ENCODE results near the gene CFAP161.
A peak's percentile ranks its signal among the peaks of the same experiment; 100 is the strongest.

The CFAP161 gene, protein sequence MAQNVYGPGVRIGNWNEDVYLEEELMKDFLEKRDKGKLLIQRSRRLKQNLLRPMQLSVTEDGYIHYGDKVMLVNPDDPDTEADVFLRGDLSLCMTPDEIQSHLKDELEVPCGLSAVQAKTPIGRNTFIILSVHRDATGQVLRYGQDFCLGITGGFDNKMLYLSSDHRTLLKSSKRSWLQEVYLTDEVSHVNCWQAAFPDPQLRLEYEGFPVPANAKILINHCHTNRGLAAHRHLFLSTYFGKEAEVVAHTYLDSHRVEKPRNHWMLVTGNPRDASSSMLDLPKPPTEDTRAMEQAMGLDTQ

GRCh38 chr15:81133782-81134461 is at the start of gene CFAP161:
TSS of gene CFAP161 (plus strand) at chr15:81134270. CDS start at chr15:81134330, 60 bp downstream.
- no peak for DNase-seq (ENCODE audit: low read depth in 2 of 2)

- DNase-seq (ENCODE audit: low read depth in 2 of 2): no peak
These were observed 49.4 kb upstream of the CFAP161 start for GRCh38 chr15:81084716-81085115.

- no peak for DNase-seq (ENCODE audit: low read depth in 2 of 2)
These were observed 48.9 kb upstream of the CFAP161 start for GRCh38 chr15:81085213-81085612.

DNA sequence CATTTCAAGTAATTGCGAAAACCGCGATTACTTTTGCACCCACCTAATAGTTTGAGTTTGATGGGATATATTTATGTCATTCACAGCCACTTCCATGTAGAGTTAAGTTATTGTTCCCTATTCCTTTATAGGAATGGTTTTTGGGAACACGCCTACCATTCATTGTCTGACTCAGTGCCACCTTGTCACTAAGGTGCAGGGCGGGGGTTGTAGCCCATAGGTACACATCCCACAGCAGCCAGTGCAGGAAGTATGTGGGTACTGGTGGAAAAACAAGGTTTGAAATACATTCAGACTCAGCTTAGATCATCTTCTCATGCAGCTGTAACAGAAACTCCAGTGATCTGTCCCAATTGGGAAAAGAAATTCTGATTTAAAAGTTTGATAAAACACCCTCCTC is 48.2 kb upstream of the CFAP161 start:
- DNase-seq (ENCODE audit: low read depth in 2 of 2): no peak

GRCh38 chr15:81087066-81087465 is 47.0 kb upstream of the CFAP161 start:
- DNase-seq (ENCODE audit: low read depth in 2 of 2): no peak

DNA sequence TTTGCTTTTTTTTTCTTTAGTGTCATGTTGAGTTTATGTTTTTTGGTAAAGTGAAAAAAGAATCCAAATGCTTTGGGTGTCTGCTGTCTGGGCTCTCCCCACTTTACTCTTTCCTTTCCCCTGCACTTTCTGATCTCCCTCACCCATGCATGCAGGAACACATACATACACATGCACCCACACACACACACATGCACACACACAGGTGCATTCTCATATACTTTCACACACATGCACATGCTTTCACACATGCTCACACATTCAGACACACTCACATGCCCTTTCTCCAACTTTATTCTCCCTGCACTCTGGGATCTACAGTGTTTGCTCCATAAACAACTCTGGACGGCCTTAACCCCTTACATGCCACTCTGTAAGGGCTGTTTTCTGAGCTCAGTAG is 46.4 kb upstream of the CFAP161 start:
- DNase-seq (ENCODE audit: low read depth in 2 of 2): no peak

DNA sequence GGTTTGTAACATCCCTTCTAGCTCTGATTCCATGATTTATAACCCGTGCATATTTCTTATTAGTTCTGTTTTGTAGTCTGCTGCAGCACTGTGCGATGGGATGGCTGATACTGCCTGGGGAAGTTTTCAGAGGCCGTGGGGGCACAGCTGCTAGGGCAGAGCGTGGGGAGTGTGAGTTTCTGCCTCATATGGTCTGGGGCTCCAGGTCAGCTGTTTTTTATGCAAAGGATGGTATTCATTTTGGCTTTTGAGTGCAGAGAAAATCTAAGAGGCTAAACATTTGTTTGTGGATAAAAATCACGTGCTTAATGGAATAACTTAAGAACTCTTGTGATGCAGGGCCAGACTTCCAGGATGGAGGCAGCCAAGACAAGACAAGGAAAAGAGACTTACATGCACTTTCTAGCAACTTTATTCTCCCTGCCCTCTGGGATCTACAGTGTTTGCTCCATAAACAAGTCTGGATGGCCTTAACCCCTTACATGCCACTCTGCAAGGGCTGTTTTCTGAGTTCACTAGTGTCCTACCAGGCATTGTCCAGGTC is 45.5 kb upstream of the CFAP161 start:
- no peak for DNase-seq (ENCODE audit: low read depth in 2 of 2)

GRCh38 chr15:81091889-81092558 is 42.0 kb upstream of the CFAP161 start:
- no peak for DNase-seq (ENCODE audit: low read depth in 2 of 2)

- DNase-seq (ENCODE audit: low read depth in 2 of 2): no peak
These were observed 41.5 kb upstream of the CFAP161 start for GRCh38 chr15:81092559-81092902.

DNA sequence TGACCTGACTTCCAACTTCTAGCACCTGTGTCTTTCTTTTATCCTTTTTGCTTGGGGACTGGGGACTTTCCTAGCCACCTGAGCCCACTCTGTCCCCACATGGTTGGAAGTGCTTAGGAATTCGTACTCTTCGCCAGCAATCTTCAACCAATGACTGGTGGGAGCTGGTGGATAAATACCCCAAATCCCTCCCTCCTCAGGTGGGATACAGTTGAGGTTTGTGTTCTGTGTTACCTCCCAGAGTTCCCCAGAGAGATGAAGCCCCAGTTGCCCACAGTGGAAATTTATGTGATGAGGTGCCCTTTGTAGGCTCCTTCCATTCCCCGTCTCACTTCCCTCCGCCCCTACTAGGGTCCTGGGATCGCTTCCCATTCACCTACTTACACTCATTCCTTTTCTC is 40.1 kb upstream of the CFAP161 start:
- DNase-seq (ENCODE audit: low read depth in 2 of 2): no peak

DNA sequence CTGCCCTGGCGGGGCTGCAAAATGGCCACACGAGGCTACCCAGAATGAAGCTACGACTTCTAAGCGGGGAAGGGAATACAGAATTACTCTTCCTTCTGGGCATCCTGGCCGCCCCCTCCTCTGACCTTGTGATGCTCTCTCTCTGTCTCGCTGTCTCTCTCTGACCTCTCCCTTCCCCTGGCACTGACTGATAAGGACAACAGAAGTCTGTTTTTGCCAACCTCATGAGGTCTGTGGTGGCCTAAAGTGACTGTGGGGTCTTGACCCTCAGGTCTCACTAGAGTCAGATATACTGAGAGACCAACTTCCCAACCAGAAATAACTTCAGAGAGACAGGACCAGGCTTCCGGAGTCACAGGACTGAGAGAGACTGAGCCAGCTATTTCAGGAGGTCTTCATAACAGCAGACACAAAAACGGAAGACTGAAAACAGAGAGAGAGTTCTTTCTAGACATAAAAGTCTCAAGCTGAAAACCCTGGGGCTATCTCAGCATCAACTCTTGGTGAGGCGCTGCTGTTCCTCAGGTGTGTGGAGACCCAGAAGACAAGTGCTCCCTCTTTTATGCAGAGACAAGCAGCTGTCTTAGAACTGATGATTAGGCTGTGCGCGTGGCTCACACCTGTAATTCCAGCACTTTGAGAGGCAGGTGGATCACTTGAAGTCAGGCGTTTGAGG is 38.2 kb upstream of the CFAP161 start:
- no peak for DNase-seq (ENCODE audit: low read depth in 2 of 2)

DNA sequence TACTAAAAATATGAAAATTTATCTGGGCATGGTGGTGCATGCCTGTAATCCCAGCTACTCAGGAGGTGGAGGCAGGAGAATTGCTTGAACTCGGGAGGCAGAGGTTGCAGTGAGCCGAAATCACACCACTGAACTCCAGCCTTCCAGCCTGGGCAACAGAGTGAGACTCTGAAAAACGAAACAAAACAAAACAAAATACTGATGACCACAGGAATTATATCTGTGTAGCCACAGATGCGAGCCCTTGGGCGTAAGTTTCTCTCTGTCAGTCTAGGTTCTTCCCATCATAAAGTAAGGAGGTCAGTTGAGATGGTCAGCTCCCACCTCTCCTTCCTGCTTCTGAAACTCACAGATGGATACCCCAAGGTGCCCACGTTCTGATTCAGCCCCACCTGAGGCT is 37.7 kb upstream of the CFAP161 start:
- DNase-seq (ENCODE audit: low read depth in 2 of 2): no peak

DNA sequence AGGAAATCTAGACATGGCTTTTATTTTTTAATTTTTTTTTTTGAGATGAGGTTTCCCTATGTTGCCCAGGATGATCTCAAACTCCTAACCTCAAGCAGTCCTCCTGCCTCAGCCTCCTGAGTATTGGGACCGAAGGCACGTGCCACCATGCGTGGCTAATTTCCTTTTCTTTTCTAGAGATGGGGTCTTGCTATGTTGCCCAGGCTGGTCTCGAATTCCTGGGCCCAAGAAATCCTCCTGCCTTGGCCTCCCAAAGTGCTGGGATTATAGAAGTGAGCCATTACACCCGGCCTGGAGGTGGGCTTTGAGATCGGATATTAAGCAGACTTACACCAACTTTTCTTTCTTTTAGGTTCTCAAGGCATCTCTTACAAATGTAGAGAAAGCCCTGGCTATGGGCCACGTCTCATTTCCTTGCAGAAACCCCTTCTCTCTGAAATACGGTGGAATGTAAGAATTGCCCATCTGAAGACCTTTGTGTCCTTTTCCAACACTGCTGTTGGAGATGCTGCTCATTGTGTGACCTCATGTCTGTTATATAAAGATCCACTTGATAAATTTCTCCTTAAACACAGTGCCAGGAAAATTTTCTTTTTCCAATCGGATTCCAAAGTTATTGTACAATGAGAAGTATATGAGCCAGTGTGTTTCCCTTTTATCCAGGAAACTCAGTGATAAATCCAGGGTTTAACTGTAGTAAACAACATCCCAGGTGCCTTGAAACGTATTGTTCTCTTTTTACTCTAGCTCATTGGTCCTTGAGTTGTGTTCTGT is 36.8 kb upstream of the CFAP161 start:
- DNase-seq (ENCODE audit: low read depth in 2 of 2): no peak

DNA sequence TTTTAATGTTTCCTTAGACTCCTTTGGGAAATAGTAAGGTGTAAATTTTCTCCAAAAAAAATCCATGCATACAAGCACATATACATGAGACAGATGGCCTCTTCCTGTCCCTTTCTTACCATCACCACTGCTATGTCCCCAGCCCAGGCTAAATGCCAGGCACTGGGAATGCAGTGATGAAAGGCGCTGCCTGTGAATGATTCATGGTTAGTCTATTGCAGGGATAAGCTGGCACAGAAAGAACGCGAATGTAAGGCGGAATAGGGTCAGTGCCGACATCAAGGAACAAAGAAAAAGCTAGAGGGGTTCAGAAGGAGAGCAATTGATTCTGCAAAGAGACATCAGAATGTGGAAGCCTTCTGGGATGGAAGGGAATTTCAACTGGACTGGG is 36.2 kb upstream of the CFAP161 start:
- DNase-seq (ENCODE audit: low read depth in 2 of 2): no peak

- no peak for DNase-seq (ENCODE audit: low read depth in 2 of 2)
These were observed 35.7 kb upstream of the CFAP161 start for GRCh38 chr15:81098349-81098748.

DNA sequence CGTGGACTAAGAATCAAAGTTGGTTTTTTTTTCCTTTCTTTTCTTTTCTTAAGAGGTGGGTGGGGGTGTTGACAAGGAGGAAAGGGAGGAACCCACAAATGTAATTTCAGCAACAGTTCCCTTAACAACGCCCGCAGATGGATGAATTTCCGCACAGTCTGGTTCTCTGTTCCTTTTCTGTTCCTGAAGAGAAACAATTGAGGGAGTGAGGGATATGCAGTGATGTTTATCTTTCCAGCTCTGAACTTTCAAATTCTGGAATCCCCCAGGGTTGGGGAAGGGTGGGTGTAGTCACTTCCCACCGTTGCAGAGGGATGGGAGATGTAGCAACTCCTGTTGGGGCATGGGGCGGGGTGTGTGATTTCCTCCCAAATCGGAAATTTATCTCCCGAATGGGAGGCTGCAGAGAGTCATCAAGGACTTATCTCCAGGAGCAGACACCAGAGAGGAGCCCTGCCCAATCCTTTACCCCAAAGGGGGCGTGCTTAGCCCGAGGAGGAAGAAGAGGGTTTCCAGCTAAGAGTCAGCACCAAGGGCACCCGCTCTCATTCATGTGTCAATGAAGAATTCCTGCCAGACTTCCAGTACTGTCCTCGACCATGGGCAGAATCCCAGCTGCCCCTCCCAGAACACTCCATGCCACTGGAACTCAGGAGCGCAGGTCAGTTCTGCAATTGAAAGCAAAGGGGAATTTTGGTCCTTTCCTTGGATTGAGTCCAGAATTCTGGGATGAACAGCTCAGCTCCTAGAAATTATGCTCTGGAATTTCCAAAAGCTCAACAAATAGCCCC is 35.0 kb upstream of the CFAP161 start:
- no peak for DNase-seq (ENCODE audit: low read depth in 2 of 2)

DNA sequence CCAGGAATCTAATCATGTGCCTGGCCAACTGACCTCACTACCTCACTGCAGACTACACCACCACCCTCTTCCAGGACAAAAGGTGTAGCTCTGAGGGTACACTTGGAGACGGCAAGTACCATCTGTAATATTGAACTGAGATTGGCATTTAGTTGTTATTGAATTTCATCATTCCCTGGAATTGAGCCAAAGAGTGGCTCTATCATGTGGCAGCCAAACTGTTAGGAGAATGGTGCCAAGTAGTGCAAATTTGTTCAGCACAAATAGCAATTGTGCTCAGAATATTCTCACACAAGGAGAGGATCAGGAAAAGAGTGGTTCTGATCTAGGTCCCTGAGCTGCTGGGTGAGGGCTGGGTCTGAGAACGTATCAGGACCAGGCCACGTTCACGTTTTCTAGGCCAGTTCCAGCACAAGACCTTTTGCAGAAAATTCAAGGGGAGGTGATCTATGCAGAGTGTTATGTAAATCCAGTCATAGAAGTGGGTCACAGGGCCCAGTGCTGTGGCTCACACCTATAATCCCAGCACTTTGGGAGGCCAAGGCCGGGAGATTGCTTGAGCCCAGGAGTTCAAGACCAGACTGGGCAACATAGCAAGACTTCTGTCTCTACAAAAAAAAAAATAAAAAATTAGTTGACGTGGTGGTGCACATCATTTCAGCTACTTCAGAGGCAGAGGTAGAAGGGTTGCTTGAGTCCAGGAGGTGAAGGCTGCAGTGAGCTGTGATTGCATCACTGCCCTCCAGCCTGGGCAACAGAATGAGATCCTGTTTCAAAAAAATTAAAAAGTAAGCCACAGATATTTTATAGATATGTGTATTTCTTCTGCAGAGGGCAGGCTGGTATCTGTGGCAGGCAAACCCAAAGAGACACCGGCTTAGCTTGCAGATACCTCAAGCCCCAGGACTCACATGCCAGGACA is 31.9 kb upstream of the CFAP161 start:
- no peak for DNase-seq (ENCODE audit: low read depth in 2 of 2)

DNA sequence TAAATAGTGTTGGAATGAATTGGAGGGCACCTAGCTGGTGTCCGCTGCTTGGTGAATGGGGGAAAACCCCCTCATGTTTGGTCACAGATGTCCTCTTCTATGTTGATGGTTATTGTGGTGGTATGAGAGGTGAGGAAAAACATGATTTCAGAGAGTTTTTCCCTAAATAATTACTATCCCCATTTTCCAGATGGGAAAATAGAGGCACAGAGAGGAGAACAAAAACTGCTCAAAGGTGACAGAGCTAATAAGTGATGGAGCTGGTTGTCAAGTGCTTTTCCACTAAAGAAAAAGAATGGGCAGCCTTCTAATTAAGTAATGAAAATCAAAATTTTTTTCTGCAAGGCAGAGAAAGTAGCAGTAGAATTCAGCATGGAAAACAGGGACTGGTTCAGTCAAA is 30.2 kb upstream of the CFAP161 start:
- DNase-seq (ENCODE audit: low read depth in 2 of 2): no peak

GRCh38 chr15:81105545-81105944 is 28.5 kb upstream of the CFAP161 start:
- no peak for DNase-seq (ENCODE audit: low read depth in 2 of 2)

- DNase-seq (ENCODE audit: low read depth in 2 of 2): peak in 1 of 2 donors; percentile 5
These were observed 27.5 kb upstream of the CFAP161 start for GRCh38 chr15:81106560-81106959.
